ENCODE measurements around the gene HIKESHI. TPM values are rescaled to one million over a fixed set of nuclear protein-coding genes. Genes with fewer than 3 reads are reported as not detected.

HIKESHI gene
- total and polyA plus RNA-seq, 2 of the 8 experiments (the other 6 are each of a cell fraction or from before 2014, with no cell fraction given), result 65.4 to 90.2 TPM

- ChIA-PET POLR2A (ENCODE audit: partially characterized antibody) (no interaction called here), CTCF (ENCODE audit: partially characterized antibody) (no interaction called here)
- Histone ChIP-seq H3K4me3 (ENCODE audit: extremely low read depth in 1 of 4, insufficient read depth in 2 of 4, low read depth in 3 of 4, low read length in 4 of 4) (no peak overlapping the region), H2BK5ac (ENCODE audit: low read depth, low read length) (no peak overlapping the region), H3K27me3 (replicated peaks in 1 of 4; ENCODE audit: control insufficient read depth in 3 of 4, extremely low read depth in 1 of 4, insufficient read depth in 3 of 4, low read length in 3 of 4) (peaks cover 0 to 3% (median 0%) of the 10 kb centered on the region in 4 experiments; a peak in 2 of 7 replicates), H3K79me2 (ENCODE audit: control insufficient read depth in 1 of 2, insufficient read depth in 2 of 2, low read length in 2 of 2) (no peaks in the 10 kb centered on the region), H3K18ac (ENCODE audit: extremely low read depth, low read length) (no peak overlapping the region), H2AFZ (ENCODE audit: low read length) (no peak overlapping the region), H2AK5ac (ENCODE audit: low read depth, low read length) (no peak overlapping the region), H3K36me3 (ENCODE audit: control insufficient read depth in 2 of 4, insufficient read depth in 4 of 4, low read length in 3 of 4) (no peaks in the 10 kb centered on the region), H4K20me1 (replicated peaks in 1 of 2; ENCODE audit: control insufficient read depth in 1 of 2, insufficient read depth in 2 of 2, low read length in 2 of 2) (no peaks in the 10 kb centered on the region), H3K23me2 (ENCODE audit: low read depth, low read length) (peaks cover 5% of the 10 kb centered on the region; the same call in 1 of the 2 replicates), H3K27ac (ENCODE audit: low read depth, low read length) (no peak overlapping the region), H3K79me1 (ENCODE audit: low read depth, low read length) (no peaks in the 10 kb centered on the region), H2BK12ac (ENCODE audit: low read depth, low read length) (no peak overlapping the region), H3K23ac (ENCODE audit: insufficient read length) (no peak overlapping the region), H3K14ac (ENCODE audit: insufficient read length) (no peak overlapping the region), H3K9me3 (ENCODE audit: insufficient read depth in 2 of 2, low read depth in 1 of 2, low read length in 1 of 2) (0 out of 4 replicates have a peak, but pooled peaks cover 0 to 3% of the 10 kb centered on the region in 2 experiments), H3K4me2 (ENCODE audit: insufficient read depth in 1 of 2, low read depth in 2 of 2, low read length in 2 of 2) (no peak overlapping the region), H4K5ac (ENCODE audit: insufficient read length, low read depth, low read length) (no peak overlapping the region), H4K8ac (ENCODE audit: extremely low read depth, insufficient read depth, low read length) (no peak overlapping the region), H2BK20ac (ENCODE audit: low read length) (no peak overlapping the region), H2BK120ac (replicated peaks; ENCODE audit: low read depth, low read length) (no peak overlapping the region), H3K4me1 (replicated peaks in 1 of 4; ENCODE audit: control insufficient read depth in 3 of 4, insufficient read depth in 4 of 4, low read length in 3 of 4) (peaks cover 0 to 2% (median 0%) of the 10 kb centered on the region in 4 experiments; a peak in 1 of 7 replicates), H2BK15ac (ENCODE audit: low read length) (no peak overlapping the region), H3K56ac (replicated peaks; ENCODE audit: insufficient read length, low read depth, low read length) (no peak overlapping the region), H4K91ac (replicated peaks; ENCODE audit: insufficient read length, low read length) (no peak overlapping the region), H3K4ac (replicated peaks; ENCODE audit: insufficient read length, low read depth, low read length) (no peak overlapping the region), H3K9ac (replicated peaks in 1 of 4; ENCODE audit: extremely low read depth in 1 of 4, low read depth in 3 of 4, low read length in 3 of 4) (no peak overlapping the region)
- WGBS, 2 experiments (ENCODE audit: extremely low coverage in 1 of 2, insufficient coverage in 1 of 2, insufficient read length in 1 of 2, insufficient replicate concordance in 2 of 2, low coverage in 1 of 2, low lambda C conversion rate in 2 of 2, missing lambda C conversion rate in 1 of 2), result 95% methylated on average over 1 of the region's 1 CpG; no CpG with 5 or more reads in 1 of the 2 experiments
- DNase-seq (ENCODE audit: low read depth in 1 of 2, low spot score in 2 of 2), result no peak
- FAIRE-seq, result no peak
- TF ChIP-seq POLR2A (IDR thresholded peaks at IDR 0.05; ENCODE audit: control extremely low read depth in 1 of 2, low read depth in 2 of 2, low read length in 2 of 2), result no peak
These were observed 70.0 kb downstream of the HIKESHI start for GRCh38 chr11:86372041-86372440.
